ENCODE measurements around the gene NSD1. TPM values are rescaled to one million over a fixed set of nuclear protein-coding genes. Genes with fewer than 3 reads are reported as not detected.
A peak's percentile ranks its signal among the peaks of the same experiment; 100 is the strongest.

The NSD1 gene
- total RNA-seq, 1 experiment from 2014 or later, result 36.8 TPM

DNA sequence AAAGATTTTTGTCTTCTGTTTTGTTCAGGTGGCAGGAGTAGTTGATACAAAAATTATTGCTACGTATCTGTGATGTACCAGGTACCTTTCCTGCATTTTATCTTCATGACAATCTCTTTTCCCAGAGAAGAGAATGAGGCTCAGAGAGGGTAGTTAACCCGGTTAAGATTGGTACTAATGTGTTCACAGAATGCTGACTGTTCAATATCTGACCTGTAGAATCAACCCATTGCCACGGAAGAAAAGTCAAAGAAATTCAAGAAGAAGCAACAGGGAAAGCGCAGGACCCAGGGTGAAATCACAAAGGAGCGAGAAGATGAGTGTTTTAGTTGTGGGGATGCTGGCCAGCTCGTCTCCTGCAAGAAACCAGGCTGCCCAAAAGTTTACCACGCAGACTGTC lies 158.2 kb downstream of the NSD1 start:
- no peak for DNase-seq (ENCODE audit: low read depth)

DNA sequence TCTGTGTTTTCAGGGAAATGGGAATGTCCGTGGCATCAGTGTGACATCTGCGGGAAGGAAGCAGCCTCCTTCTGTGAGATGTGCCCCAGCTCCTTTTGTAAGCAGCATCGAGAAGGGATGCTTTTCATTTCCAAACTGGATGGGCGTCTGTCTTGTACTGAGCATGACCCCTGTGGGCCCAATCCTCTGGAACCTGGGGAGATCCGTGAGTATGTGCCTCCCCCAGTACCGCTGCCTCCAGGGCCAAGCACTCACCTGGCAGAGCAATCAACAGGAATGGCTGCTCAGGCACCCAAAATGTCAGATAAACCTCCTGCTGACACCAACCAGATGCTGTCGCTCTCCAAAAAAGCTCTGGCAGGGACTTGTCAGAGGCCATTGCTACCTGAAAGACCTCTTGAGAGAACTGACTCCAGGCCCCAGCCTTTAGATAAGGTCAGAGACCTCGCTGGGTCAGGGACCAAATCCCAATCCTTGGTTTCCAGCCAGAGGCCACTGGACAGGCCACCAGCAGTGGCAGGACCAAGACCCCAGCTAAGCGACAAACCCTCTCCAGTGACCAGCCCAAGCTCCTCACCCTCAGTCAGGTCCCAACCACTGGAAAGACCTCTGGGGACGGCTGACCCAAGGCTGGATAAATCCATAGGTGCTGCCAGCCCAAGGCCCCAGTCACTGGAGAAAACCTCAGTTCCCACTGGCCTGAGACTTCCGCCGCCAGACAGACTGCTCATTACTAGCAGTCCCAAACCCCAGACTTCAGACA lies 160.4 kb downstream of the NSD1 start:
- DNase-seq (ENCODE audit: low read depth), result no peak

DNA sequence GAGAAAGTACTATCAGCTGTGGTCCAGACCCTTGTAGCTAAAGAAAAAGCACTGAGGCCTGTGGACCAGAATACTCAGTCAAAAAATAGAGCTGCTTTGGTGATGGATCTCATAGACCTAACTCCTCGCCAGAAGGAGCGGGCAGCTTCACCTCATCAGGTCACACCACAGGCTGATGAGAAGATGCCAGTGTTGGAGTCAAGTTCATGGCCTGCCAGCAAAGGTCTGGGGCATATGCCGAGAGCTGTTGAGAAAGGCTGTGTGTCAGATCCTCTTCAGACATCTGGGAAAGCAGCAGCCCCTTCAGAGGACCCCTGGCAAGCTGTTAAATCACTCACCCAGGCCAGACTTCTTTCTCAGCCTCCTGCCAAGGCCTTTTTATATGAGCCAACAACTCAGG lies 161.1 kb downstream of the NSD1 start:
- no peak for DNase-seq (ENCODE audit: low read depth)

DNA sequence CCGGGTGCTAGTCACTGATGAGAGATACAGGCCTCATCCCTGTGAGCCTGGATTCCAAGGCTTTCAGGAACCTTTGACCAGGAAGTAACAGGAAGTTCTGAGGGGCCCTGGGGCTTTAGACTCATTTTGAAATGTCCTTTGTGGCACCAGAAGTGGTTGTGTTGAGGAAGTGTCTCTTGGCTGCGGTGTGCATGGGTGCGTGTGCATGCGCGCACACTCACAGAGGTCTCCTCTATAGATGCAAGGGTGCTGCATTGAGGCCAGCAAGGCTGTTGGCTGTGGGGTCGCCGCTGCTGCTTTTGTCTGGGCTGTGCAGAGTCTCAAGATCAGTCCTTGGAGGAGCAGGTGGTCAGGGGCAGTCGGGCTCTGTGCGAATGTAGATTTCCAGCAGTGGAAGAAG lies 162.4 kb downstream of the NSD1 start:
- no peak for DNase-seq (ENCODE audit: low read depth)

DNA sequence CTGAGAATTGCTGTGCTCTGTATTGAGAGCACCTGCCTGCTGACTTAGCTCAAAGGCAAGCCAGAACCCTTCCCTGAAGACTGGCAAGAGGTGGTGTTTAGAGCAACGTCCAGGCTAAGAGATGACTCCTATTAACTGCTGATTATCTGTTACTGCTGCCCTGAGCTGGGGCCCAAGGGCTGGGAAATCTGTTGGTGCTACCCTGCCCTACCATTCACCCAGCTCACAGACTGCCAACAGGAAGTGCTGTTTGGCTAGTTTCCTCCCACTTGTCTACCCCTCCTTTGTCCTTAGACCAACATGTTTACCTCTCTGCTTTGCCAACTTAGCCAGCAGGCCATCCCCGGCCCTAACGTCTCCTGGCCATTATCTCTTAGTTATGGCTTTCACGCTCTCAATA lies 163.0 kb downstream of the NSD1 start:
- DNase-seq (ENCODE audit: low read depth), result no peak

DNA sequence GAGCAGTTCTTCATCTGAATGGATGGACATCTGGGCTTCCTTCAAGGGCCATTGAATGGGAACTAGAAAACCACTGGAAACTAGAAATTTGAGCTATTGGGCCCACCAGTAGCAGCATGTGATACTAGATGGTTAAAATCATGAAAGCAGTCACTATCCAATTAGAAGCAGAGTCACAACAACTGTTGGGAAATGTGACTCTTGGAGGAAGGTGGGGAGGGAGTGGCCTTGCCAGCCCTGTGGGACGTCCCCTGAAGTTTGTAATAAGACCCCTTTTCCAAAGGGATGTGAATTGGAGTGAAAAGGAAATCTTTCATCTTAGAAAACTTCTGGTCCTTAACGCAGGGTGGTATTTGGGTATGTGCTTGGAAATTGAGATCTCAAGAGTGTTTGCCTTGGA lies 164.3 kb downstream of the NSD1 start:
- DNase-seq (ENCODE audit: low read depth), result no peak

DNA sequence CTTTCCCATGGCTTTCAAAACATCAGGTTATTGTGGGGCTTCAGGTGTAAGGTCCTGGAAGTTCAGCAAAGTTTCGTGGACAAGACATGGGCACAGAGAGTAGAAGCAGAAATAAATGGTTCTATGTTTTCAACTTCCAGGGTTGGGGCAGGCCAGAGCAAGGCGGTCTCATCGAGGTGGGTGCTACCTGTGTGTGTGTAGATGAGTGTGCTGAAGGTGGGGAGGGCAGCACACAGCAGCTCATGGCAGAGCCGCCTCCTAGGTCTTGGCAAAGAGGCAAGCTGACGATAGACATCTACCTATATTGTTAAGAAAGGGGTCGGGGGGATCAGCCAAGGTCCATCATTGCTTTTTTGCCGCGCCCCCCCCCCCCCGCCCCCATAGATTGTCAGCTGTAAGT lies 166.1 kb downstream of the NSD1 start:
- DNase-seq (ENCODE audit: low read depth), result no peak

DNA sequence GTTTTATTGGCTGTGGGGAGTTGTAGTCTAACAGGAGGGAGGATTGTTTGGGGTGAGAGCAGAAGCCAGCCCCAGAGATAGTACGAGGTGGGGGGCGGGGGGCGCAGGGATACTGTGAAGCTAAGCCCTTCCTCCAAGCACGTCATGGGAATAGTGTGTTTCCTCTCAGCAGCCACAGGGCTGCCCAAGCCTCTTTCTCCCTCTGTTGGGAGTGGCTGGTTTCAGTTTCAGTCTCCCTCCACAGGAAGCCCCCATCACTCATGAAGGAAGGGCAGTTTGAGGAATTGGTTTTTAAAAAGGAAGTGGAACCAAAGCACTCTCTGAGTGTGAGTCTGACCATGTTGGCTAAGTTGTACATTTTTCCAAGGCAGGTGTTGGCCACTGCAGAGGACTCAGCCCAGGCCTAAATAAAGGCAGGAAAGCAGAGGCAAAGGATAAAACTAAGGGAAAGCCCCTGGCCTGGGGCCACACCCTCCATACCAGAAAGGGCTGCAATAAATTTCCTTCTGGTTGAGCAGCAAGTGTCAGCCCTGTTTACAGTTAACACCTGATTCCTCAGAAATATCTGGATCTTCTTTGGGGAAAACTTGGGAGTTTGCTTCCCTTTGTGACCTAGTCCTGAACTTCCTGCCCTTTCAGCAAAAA lies 166.8 kb downstream of the NSD1 start:
- peak; percentile 58 for DNase-seq (ENCODE audit: low read depth)

DNA sequence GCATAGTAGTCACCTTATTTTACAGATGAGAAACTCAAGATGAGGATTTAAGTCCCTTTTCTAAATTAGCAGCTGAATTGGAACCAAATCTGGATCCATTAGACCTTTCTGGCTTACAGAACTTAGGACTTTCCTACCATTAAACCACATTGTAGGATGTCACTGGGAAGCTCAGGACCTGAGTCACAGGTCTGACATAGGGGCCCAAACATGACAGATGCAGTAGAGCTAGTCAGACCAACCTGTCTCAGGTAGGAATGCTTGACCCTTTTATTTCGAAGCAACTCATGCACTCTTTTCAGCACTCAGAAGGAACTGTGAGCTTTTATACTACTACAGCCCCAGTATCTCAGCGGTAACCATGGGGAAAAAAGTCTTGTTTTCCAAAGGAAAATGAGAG lies 167.4 kb downstream of the NSD1 start:
- DNase-seq (ENCODE audit: low read depth), result peak; percentile 20

DNA sequence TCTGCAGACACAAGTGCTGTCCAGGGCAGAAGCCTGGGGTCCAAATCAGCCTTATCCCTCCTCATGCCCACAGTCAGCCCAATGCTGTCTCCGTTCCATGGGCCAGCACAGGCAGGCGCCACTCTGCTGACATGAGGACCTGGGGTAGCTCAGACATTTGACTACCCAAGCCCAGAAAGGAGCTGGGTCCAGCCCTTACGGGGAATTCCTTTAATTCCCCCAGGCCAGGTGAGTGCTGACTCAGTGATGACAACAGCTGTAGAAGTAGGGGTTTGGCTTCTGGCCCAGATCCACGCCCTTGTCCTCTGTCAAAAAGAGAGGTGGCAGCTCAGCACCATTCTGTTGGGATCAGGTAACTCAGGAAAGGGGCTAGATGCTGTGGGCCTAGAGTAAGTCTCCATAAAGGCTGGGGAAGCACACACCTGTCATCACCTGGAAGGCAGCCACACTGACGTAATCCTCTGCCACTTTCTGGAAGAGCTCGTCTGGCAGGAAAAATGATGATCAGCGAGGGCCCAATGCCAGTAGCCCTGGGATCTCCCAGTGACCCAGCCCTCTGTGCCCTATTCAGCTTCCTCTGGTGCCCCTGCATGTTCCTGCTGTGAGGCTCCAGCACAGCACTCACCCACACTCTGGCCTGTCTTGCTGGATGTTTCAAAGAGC lies 168.1 kb downstream of the NSD1 start:
- peak; percentile 48 for DNase-seq (ENCODE audit: low read depth)

DNA sequence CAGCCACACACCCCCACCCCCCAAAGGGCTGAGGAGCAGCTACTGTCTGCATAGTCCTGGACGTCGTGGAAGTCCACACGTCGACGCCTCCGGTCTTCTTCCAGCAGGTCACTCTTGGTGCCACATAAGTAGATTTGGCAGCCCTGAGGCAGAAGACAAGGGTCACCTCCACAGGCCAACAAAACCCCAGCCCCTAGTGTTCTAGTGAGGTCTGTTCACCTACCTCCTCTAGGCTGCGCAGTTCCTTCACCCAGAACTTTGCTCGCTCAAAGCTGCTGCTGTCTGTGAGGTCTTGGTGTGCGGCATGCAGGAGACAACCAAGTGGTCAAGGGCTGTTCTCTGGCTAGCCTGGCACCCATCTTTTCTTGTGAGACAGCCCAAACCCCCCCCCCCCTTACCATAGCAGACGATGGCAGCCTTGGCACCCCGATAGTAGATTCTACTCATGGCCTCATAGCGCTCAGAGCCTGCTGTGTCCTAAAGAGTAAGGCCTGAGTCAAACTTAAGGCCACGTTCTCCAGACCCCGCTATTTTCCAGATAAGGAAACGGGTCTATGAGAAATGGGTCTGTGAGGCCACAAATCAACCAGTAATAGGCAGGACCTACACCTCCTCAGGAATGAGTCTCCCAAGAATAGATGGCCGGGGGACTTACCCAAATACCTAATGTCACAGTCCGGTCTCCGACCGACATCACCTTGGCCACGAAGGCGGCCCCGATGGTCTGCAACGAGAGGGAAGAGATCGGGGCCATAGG lies 169.0 kb downstream of the NSD1 start:
- DNase-seq (ENCODE audit: low read depth), result peak; percentile 11

DNA sequence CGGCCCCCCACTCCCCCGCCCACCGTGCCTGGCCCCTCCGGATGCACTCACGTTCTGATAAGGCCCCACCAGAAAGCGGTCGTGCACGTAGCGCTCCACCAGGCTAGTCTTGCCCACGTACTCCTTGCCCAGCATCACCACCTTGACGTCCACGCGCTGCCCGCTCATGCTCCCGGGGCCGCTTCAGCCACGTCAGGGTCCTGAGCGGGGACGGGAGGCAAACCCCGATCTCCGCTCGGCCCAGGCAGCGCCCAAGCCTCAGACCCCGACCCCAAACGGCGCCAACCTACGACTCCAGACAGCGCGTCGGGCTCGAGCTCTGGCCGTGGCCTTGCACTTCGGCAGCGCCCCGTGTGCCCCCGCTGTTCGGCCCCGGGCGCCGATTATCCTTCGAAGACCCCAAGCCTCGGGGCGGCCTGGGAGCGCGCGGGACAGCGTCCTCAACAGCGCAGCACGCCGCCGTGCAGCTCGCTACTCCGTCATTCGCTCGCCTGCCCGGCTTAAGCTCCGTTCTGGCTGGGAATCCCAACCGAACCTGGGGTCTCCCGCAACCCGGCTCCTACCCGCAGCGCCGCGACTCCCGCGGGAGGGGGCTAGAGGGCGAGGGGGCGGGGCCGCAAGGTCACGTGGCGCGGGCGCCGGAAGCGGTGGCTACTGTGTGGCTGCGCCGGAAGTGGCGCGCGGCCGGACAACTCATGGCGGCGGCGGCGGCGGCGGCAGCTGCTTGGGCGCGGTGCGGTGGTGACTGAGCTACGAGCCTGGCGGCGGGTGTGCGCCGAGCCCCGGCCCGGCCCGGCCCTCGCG lies 169.8 kb downstream of the NSD1 start, which contains the start of the genes PRELID1 and RAB24:
TSS of gene PRELID1 (plus strand) at position 679 of the 804 bp plus-strand sequence. CDS start 187 bp downstream, outside the sequence.
TSS of gene RAB24 (minus strand) at position 599 of the 804 bp plus-strand sequence. CDS start at position 168, 431 bp downstream.
- DNase-seq (ENCODE audit: low read depth), result peak; percentile 78

DNA sequence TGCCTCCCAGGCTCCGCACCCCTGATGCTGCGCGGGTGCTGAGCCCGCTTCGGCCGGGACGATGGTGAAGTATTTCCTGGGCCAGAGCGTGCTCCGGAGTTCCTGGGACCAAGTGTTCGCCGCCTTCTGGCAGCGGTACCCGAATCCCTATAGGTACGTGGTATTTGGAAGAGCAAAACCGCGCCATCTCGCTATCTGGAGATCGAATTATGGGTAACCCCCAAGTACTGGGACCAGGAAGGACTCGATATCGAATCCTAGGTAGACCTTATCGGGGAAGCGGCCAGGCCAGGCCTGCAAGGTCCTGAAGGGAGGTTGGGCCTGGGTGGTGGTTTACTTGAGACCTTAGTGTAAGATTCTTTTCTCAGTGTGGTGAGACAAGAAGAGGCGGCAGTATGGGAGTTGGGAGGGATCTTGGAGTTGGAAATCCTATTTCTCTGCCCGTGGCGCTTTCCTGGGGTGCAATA lies 170.4 kb downstream of the NSD1 start:
- DNase-seq (ENCODE audit: low read depth), result peak; percentile 40

DNA sequence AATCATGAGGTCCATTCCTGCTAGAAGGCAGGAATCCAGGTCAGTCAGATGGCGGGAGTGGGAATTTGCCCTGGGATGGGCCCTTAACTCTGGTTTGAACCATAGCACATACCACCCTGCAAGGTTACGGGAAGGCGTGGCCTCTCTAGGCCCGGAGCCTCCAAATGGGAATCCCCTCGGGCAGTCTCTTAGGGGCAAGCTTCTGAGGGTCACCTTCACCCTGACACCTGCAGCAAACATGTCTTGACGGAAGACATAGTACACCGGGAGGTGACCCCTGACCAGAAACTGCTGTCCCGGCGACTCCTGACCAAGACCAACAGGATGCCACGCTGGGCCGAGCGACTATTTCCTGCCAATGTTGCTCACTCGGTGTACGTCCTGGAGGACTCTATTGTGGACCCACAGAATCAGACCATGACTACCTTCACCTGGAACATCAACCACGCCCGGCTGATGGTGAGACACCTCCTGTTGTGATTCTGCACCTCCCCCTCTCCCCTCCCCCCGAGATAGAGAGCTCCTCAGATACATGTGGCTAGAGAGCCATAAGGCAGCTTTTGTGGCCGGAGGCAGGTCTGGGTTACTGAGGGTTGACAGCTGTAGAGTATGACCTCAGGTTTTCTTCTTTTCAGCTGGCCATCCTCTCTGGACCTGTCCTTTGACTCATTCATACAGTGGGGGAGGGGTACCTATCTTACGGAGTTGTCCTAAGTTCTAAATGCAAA lies 171.0 kb downstream of the NSD1 start:
- peak; percentile 38 for DNase-seq (ENCODE audit: low read depth)

DNA sequence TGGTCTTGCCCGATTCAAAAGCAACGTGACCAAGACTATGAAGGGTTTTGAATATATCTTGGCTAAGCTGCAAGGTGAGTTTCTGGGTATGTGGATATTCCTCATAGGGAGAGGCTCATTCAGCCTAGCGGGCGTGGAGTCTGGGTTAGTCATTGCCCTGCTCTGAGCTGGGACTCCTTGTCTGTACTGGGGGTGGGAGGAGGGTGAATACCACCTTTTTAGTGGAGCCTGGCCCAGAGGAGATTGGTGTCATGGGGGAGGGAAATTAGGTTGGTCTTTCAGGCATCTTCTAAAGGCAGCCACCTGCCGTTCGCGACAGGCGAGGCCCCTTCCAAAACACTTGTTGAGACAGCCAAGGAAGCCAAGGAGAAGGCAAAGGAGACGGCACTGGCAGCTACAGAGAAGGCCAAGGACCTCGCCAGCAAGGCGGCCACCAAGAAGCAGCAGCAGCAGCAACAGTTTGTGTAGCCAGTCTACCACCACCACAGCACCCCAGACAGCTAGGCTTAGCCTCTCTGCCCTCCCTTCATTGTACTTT lies 172.6 kb downstream of the NSD1 start:
- peak; percentile 23 for DNase-seq (ENCODE audit: low read depth)

DNA sequence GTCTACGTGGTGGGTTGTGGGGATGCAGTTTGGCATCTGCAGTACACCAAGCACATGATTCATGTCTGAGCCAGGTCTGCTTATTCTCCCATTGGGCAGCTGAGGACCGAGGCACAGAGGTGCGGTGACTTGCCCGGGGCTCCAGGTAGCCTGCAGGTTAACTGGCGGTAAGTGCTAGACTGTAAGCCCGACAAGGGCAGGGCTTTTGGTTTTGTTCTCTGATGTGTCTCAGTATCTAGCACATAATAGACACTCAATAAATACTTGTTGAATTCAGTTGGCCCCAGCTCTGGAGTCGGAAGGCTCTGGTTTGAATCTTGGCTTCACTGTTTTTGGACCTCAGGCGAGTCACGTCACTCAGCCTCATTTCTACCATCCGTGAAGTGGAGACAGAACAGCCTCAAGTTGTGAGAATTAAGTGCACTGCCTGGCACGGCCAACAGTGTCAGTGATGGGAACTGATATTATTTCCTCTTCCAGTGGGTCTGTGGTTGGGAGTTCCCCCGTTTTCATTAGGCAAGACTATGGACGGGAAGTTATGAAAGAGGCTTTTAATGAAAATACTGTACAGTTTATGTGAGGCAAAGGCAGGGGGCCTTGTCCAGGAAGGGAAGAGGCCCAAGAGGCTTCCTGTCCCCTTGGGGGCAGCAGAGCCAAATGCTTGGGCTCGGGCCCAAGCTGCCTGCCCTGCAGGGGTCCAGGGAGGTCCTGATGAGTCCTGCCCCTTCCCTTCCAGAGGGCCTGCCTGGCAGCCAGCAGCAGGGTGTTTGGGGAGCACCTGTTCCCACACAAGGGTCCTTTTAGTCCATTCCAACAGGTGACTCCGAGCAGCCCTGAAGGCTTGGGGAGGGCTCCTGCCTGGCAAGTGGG lies 173.3 kb downstream of the NSD1 start:
- DNase-seq (ENCODE audit: low read depth), result peak; percentile 25

DNA sequence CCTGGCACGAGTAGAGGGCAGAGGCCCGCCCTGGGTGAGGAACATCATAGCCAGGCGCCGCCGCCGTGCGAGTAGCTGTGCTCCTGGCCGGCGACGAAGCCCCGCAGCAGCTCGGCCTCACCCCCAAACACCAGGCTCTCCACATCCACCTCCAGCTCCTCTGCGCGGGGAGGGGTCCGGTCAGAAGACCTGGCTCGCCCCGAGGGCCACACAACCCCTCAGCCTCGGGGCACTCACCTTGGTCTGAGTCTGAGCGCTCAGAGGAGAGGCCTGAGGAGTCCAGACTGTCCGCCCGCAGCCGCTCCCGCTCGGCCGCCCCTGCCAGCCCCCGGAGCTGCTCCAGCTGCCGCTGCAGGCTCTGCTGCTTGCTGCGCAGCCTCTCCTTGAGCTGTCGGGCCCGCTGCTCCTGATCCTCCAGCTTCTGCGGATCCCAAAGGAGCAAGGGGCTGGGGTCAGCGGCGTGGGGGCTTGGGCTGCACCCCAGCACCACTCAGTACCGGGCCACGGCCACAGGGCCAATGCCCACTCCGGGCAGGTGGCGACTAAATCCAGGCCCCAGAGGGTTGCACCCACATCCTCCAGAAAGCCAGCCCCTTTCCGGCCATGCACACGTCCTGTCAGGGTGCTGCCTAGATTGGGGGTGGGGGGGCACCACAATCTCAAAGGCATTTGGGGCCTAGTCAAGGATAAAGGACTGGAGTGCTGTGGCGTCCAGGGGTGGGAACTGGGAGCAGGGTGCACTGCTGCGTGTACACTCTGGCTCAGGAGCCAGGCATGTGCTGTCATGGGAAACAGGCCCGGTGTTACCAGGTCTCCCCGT lies 174.2 kb downstream of the NSD1 start:
- no peak for DNase-seq (ENCODE audit: low read depth)

DNA sequence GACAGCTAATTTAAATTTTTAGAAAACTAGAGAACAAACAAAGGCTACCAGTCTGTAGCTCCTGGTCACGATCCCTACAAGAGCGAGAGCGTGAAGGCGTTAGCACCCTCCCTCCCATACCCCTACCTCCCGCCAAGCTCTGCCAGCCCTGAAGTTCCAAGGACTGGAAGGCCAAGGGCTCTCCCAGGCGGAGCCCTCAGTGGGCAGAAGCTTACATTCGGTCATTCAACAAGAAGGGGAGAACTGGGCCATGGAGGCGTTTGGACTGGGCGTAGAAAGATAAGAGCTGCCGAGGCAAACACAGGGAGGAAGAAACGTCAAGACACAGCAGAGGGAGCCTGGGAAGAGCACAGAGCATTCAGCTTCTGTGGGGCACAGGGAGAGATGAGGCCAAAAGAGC lies 175.2 kb downstream of the NSD1 start:
- no peak for DNase-seq (ENCODE audit: low read depth)
